SK-N-SH (cell line): ENCODE data around the gene C17orf67.

ENCODE experiments used
- EZH2phosphoT487 ChIP-seq: fragments of 200-600 bp; sonication (generic); IDR thresholded peaks from 2 replicates; pipeline ENCODE4 v1.6.1; 2017; ENCODE audit warnings: low read depth, mixed run types, mild to moderate bottlenecking, antibody characterized with exemption, moderate library complexity, borderline replicate concordance
- FOXM1 ChIP-seq: IDR thresholded peaks from 2 replicates; pipeline ENCODE4 v1.4.0; 2012; ENCODE audit warnings: low read depth, mild to moderate bottlenecking
- MXI1 ChIP-seq: IDR thresholded peaks from 2 replicates; pipeline ENCODE4 v1.6.1; 2012; ENCODE audit warnings: mild to moderate bottlenecking, low read depth, low read length, improper control_type of control experiment
- NRF1 ChIP-seq: IDR thresholded peaks from 2 replicates; pipeline ENCODE4 v1.6.1; 2012; ENCODE audit warnings: low read depth, mild to moderate bottlenecking, low read length
- POLR2AphosphoS5 ChIP-seq: IDR thresholded peaks from 2 replicates; pipeline ENCODE4 v1.6.1; 2012; ENCODE audit warnings: low read depth, low read length
- TF ChIP-seq, protein P1 (sequence below): fragments of 200-600 bp; sonication (generic); IDR thresholded peaks from 2 replicates; pipeline ENCODE4 v1.6.1; 2017; ENCODE audit warnings: antibody characterized with exemption, mild to moderate bottlenecking, moderate library complexity

DNA sequence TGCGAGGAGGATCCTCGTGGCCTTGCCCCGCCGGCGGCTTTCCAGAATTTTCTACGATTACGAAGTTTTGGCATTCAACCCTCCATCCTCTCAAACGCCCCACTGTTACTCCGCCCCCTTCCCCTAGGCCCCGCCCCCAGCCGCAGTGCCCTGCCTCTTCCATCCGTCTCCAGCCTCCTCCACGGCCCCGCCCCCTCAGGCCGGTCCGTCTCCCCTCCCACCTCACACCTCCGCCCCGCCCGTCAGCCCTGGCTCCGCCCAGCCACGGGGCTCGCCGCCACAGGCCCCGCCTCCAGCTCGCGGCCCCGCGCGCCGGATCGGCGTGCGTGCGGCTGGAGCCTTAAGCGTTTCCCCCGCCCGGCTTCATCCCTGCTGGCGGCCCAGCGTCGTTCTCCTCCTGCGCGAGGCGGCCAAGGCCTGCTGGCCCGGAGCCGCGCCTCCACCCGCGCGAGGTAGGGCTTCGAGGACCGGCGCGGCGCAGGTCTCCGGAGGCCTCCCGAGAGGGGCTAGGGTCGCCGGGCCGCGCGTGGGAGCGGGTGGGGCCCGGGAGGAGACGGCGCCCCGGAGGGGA is at the start of gene C17orf67, which contains the start of gene DGKE:
- TF ChIP-seq, protein P1, sequence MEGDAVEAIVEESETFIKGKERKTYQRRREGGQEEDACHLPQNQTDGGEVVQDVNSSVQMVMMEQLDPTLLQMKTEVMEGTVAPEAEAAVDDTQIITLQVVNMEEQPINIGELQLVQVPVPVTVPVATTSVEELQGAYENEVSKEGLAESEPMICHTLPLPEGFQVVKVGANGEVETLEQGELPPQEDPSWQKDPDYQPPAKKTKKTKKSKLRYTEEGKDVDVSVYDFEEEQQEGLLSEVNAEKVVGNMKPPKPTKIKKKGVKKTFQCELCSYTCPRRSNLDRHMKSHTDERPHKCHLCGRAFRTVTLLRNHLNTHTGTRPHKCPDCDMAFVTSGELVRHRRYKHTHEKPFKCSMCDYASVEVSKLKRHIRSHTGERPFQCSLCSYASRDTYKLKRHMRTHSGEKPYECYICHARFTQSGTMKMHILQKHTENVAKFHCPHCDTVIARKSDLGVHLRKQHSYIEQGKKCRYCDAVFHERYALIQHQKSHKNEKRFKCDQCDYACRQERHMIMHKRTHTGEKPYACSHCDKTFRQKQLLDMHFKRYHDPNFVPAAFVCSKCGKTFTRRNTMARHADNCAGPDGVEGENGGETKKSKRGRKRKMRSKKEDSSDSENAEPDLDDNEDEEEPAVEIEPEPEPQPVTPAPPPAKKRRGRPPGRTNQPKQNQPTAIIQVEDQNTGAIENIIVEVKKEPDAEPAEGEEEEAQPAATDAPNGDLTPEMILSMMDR = no peak
- TF ChIP-seq POLR2AphosphoS5 (peak; percentile 7; the same call in 1 of the 2 replicates), FOXM1 (no peak), NRF1 (0 out of 2 replicates have a peak, but pooled peaks have one; percentile 23), MXI1 (peak; percentile 83), EZH2phosphoT487 (no peak)
